K562 (cell line): ENCODE results near the gene FAM83F. TPM values are rescaled to one million over a fixed set of nuclear protein-coding genes. Genes with fewer than 3 reads are reported as not detected.

ENCODE experiments used
- ARHGAP35 ChIP-seq: fragments of 450-650 bp; IDR thresholded peaks from 2 replicates; pipeline ENCODE4 v1.6.1; 2018; ENCODE audit not compliant: partially characterized antibody
- BHLHE40 ChIP-seq: IDR thresholded peaks from 2 replicates; pipeline ENCODE4 v1.6.1; 2011; ENCODE audit warnings: low read length, improper control_type of control experiment
- CTCF ChIP-seq, 3 experiments: IDR thresholded peaks in 2 of 3; conservative IDR thresholded peaks in 1 of 3; 2 replicates each; pipeline ENCODE4 v1.5.1; 2011 to 2012; ENCODE audit warnings: low read length in 3 of 3, mild to moderate bottlenecking in 3 of 3, control low read depth in 2 of 3, improper control_type of control experiment in 1 of 3, inconsistent platforms in 1 of 3, low read depth in 1 of 3, mixed read lengths in 1 of 3, moderate library complexity in 1 of 3; ENCODE audit not compliant: insufficient read depth in 2 of 3
- ETS1 ChIP-seq: conservative IDR thresholded peaks from 2 replicates; pipeline ENCODE4 v1.6.1; 2011; ENCODE audit warnings: low read depth, mild to moderate bottlenecking, low read length; ENCODE audit not compliant: control insufficient read depth
- FOXP4 ChIP-seq: sonication (generic); formaldehyde crosslinking; IDR thresholded peaks from 2 replicates; pipeline ENCODE4 v1.8.0; 2022; ENCODE audit warnings: mild to moderate bottlenecking, missing genetic modification reagents, borderline replicate concordance
- FUS ChIP-seq: fragments of 200-400 bp; formaldehyde crosslinking; optimal IDR thresholded peaks from 2 replicates; pipeline ENCODE3; 2017; ENCODE audit warnings: low read depth, low read length
- GABPA ChIP-seq: fragments of 200-800 bp; sonication (Bioruptor generic); conservative IDR thresholded peaks from 2 replicates; pipeline ENCODE4 v1.6.1; 2016; ENCODE audit warnings: low read depth, missing genetic modification characterization, missing compliant biosample characterization
- GATAD2B ChIP-seq: fragments of 450-650 bp; IDR thresholded peaks from 2 replicates; pipeline ENCODE4 v1.6.1; 2017; ENCODE audit warnings: mild to moderate bottlenecking, borderline replicate concordance
- HDGF ChIP-seq: fragments of 450-650 bp; IDR thresholded peaks from 2 replicates; pipeline ENCODE4 v1.6.1; 2016
- MAFG ChIP-seq: fragments of 450-650 bp; conservative IDR thresholded peaks from 2 replicates; pipeline ENCODE4 v1.6.1; 2016; ENCODE audit warnings: missing genetic modification characterization, missing compliant biosample characterization
- MTA3 ChIP-seq: fragments of 450-650 bp; formaldehyde crosslinking; IDR thresholded peaks from 2 replicates; pipeline ENCODE4 v1.6.1; 2017; ENCODE audit warnings: mild to moderate bottlenecking, borderline replicate concordance
- RCOR1 ChIP-seq, 2 experiments: IDR thresholded peaks; 2 replicates each; pipeline ENCODE4 v1.6.1; 2012; ENCODE audit warnings: low read depth in 2 of 2, low read length in 2 of 2, borderline replicate concordance in 1 of 2, improper control_type of control experiment in 1 of 2
- THRAP3 ChIP-seq: fragments of 450-650 bp; IDR thresholded peaks from 2 replicates; pipeline ENCODE4 v1.6.1; 2016; ENCODE audit warnings: mild to moderate bottlenecking, inconsistent platforms, borderline replicate concordance
- XRCC5 ChIP-seq: fragments of 200-400 bp; formaldehyde crosslinking; IDR thresholded peaks from 2 replicates; pipeline ENCODE4 v1.6.1; 2017; ENCODE audit warnings: low read depth, mild to moderate bottlenecking, low read length
- ZFX ChIP-seq: sonication (generic); formaldehyde crosslinking; IDR thresholded peaks from 2 replicates; pipeline ENCODE4 v1.8.0; 2022; ENCODE audit warnings: mild to moderate bottlenecking, missing genetic modification reagents, moderate library complexity
- ZHX1 ChIP-seq: fragments of 150-350 bp; conservative IDR thresholded peaks from 2 replicates; pipeline ENCODE4 v1.6.1; 2014; ENCODE audit warnings: low read length
- ZNF589 ChIP-seq: fragments of 200-800 bp; sonication (Bioruptor generic); IDR thresholded peaks from 2 replicates; pipeline ENCODE4 v1.6.1; 2016; ENCODE audit warnings: low read depth, missing genetic modification characterization, missing compliant biosample characterization
- ZNF655 ChIP-seq: fragments of 250-450 bp; sonication (Bioruptor Pico); IDR thresholded peaks from 2 replicates; pipeline ENCODE4 v1.5.0; 2021
- polyA plus RNA-seq, 8 experiments: library from polyadenylated mRNA; depleted of rRNA in 4 of 8; stranded (reverse) in 5 of 8; unstranded in 3 of 8; fragments of >200 nt; fragmentation: Nextera tagmentation in 2 of 8; fragmentation: Illumina TruSeq in 1 of 8; extraction: Ambion mirVana in 2 of 8; extraction: Trizol in 1 of 8; gene quantifications; 2 replicates each; pipeline versions ENCODE4 v1.2.1 to v1.2.3, GENCODE V29; 2011 to 2014; ENCODE audit warnings: inconsistent platforms in 1 of 8, missing spikeins in 1 of 8
- total RNA-seq, 7 experiments: library from RNA; depleted of rRNA in 6 of 7; stranded (reverse); fragments of >200 nt in 6 of 7; fragmentation: Illumina TruSeq in 2 of 7; extraction: Trizol in 2 of 7; gene quantifications; 2 replicates each; pipeline versions ENCODE4 v1.2.1 to v1.2.3, GENCODE V29; 2011 to 2021; ENCODE audit warnings: low replicate concordance in 1 of 7

FAM83F gene
- total and polyA plus RNA-seq, 9 of the 15 experiments (the other 6 are each of a cell fraction or from before 2014, with no cell fraction given): under 0.01 to 0.13 (median 0.04) TPM; not detected in 1

- TF ChIP-seq CTCF (IDR thresholded peaks at IDR 0.05 in 2 of 3, conservative IDR thresholded peaks at IDR 0.05 in 1 of 3; ENCODE audit: insufficient read depth in 2 of 3, low read depth in 1 of 3, low read length in 3 of 3): no peak
- no peak for TF ChIP-seq ZNF655 (CRISPR knock-in tag)
- TF ChIP-seq ZHX1: no peak
- 0 out of 4 replicates have a peak, but pooled peaks of 1 of the 2 experiments have one; percentile 11 for TF ChIP-seq RCOR1 (IDR thresholded peaks at IDR 0.05; ENCODE audit: borderline replicate concordance in 1 of 2, low read depth in 2 of 2, low read length in 2 of 2)
- TF ChIP-seq MTA3: no peak
- no peak for TF ChIP-seq ARHGAP35
- TF ChIP-seq HDGF: no peak
- no peak for TF ChIP-seq ETS1
- TF ChIP-seq ZNF589: peak; percentile 18; the same call in 1 of the 2 replicates
- no peak for TF ChIP-seq THRAP3
- no peak for TF ChIP-seq FUS
- TF ChIP-seq GATAD2B: no peak
- no peak for TF ChIP-seq XRCC5
- TF ChIP-seq ZFX (CRISPR knock-in tag): peak; percentile 45
- TF ChIP-seq GABPA (tag): peak; percentile 68
- TF ChIP-seq BHLHE40: no peak
- TF ChIP-seq FOXP4 (CRISPR knock-in tag): no peak
- TF ChIP-seq MAFG (tag): no peak
Observed at GRCh38 chr22:40044102-40044869, 49.5 kb downstream of the FAM83F start (continued).
